HG03342 (cell line): Measurements from ENCODE around the gene NISCH.

Experiments used
- ATAC-seq: cut with Tn5 transposase; IDR thresholded peaks from one replicate; pipeline ENCODE4 v1.9.1; 2021; ENCODE audit warnings: mild to moderate bottlenecking, moderate library complexity; ENCODE audit not compliant: unreplicated experiment

Gene NISCH

DNA sequence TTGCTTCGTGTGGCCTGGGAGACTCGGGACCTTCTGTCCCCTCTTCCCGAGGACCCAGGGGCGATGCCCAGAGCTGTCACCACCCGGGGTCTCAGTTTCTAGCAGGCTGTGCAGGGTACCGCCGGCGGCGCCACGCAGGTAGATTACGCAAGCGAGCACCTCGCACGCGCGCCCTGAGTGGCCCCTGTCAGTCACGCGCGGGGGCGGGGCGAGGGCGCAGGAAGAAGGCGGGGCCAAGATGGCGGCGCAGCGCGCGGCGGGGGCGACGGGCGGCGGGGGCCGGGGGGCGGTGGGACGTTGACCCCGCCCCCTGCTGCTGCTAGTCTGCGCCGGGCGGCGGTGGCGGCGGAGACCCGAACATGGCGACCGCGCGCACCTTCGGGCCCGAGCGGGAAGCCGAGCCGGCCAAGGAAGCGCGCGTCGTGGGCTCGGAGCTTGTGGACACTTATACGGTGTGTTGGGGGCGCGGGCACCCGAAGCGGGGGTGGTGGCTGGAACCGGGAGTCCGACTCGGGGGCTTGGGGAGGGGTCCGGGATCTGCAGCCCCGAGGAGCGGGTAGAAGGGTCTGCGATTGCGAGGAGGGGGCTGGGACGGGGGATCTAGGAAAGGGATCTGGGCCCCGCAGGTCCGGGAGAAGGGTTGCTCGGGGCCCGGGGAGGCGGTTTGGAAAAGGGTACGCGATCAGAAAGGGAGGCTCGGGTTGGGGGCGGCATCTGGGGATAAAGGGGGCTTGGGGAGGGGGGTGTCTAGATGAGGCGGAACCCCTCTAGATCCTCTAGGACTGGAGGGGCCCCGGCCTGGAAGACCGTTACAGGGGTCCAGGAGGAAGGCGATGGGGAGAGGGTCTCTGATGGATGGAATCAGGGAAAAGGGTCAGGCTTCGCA is at the start of gene NISCH:
NISCH (plus strand) TSS at position 322 of the 886 bp plus-strand sequence; CDS start at position 360, 38 bp downstream.
- ATAC-seq: peak; percentile 81

DNA sequence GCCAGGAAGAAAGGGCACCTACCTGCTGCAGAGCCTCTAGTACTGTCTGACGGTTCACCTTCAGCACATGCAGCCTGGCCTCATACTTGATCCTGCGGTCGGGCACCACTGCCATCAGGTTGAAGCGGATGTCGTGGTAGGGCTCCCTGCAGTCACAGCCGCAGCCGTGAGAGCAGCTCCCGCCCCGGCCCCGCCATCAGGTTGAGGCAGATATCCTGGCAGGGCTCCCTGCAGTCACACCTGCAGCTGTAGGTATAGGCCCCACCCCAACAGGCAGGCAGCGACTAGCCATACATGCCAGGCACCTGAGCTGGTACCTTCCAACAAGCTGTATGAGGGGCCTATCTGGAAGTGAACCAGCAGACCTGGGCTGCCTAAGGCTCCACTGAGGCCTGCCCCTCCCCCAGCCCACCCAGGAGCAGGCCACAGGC is 49.2 kb upstream of the NISCH start:
- no peak for ATAC-seq

DNA sequence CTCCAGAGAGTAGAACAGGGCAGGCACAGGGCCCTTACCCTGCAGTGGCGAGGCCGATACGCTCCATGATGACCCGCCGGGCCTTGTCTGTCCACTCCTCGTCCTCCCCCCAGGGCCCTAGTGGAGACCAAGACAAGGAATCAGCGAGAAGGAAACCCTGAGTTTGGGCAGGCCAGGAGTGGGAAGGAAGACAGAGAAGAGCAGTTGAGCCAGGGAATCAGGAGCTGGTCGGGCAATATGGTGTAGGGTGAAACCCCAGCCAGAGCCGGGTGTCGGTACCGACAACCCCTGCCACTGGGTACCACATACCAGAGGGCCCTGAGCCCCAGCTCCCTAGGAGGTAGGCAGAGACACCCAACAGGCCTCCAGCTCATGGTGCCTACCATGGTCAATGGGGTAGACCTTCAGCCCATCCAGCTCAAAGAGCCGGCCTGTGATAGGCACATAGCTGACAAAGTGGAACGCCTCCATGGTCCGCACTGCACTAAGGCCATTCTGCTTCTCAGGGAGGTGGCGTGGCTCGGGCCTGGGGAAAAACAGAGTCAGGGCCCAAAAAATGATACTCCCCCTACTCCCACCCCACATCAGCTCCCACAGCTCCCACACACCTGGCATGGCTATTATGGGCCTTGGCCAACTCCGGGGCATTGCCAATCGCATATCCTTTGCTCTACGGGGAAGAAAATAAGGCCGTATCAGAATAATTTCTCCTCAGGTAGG is 48.5 kb upstream of the NISCH start:
- no peak for ATAC-seq

DNA sequence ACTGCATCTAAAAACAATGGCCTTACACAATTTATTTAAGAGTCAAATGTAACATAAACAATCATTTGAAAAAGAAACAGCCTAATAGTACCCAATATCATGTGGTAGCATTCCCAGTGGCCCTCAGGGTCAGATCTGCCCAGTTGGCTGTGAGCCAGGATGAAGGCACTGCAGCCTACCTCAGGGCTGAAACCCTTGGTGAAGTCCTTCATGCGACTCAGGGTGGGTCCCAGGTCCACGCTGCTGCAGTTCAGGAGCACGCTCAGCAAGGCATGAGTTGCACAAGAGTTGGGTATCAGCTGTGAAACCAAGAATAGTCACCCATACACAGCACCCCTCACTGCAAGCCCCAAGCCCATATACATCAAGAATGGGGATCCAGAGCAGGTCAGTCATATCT is 47.6 kb upstream of the NISCH start:
- no peak for ATAC-seq

DNA sequence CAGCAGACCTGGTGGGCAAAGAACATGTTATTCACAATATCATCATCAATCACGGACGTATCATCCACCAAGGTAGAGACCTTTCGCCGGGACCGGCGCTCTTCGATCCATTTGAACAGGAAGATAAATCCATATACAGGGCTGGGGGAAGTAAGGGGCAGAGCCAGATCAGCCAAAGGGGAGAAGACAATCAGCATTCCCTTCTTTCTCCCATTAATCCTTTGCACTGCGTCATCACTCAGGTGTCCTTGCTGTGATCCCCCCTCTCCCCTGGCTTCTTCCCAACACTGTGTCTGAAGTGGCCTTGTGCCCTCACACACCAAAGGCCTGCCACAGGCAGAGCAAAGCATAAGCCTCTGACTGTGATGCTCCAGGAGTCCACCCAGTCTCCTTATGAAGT is 46.9 kb upstream of the NISCH start:
- ATAC-seq: no peak

DNA sequence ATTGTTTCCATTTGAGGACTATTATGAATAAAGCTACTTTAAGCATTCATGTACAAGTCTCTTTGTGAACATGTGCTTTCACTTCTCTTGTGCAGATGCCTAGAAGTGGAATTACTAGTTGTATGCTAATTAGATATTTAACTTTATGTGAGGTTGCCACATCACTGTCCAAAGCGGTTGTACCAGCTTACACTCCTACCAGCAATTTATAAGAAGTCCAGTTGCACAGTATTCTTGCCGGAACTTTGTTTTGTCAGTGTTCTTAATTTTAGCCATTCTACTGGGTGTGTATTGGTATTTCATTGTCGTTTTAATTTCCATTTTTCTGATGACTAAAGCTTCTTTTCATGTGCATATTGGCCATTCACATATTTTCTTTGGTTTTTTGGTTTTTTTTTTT is 39.6 kb upstream of the NISCH start:
- ATAC-seq: no peak

DNA sequence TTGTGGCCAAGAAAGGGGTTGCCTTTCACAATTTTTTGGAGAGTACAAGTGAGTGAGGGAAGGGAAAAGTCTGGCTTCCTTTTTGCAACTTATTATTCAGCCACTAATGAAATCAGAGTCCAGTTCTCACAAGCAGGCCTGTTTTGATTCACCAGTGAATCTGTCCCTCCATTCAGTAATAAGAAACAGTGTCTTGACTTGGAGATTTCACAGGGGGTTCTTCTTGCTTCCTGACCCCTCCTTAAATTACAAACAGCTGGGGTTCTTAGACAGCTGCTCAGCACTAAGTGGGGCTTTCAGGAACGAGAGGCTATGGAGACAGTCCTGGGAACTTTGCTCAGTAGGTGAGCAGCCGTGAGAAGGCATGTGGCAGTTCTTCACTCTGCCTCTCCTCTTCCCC is 35.0 kb upstream of the NISCH start:
- ATAC-seq: no peak

DNA sequence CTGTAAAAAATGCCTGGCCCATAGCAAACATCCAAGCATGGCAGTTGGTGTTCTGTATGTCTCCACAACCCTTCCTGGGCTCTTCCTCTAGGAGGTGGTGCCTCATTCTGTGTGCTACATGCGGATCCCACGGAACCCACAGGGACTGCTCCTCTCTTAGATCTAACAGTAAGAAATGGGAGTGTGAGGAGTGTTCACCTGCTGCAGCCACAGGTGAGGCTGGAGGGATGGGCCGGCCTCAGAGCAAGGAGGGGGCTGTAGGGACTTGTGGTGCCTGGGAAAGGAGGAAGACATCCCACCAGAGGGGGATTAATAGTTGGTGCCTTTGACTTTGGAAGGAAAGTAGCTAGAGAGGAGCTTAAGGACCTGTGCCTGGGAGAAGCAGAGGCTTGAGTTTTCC is 32.7 kb upstream of the NISCH start:
- no peak for ATAC-seq

DNA sequence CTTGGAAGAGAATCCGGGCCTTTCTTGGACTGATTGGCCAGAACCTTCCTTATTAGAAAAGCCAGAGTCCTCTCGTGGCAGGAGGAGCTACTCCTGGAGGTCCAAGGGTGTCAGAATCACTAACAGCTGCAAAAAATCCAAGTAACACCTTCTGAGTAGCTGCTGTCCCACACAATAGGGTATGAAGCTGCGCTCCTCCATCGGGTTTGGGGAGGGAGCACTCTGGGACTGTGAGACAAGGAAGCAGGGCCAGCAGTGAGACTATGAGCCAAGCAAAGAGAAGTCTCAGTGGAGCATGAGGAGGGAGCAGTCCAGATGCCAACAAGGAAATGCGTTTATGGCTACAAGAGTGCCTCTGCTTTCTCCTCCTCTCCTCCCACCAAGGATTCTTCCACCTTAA is 32.2 kb upstream of the NISCH start:
- ATAC-seq: no peak

DNA sequence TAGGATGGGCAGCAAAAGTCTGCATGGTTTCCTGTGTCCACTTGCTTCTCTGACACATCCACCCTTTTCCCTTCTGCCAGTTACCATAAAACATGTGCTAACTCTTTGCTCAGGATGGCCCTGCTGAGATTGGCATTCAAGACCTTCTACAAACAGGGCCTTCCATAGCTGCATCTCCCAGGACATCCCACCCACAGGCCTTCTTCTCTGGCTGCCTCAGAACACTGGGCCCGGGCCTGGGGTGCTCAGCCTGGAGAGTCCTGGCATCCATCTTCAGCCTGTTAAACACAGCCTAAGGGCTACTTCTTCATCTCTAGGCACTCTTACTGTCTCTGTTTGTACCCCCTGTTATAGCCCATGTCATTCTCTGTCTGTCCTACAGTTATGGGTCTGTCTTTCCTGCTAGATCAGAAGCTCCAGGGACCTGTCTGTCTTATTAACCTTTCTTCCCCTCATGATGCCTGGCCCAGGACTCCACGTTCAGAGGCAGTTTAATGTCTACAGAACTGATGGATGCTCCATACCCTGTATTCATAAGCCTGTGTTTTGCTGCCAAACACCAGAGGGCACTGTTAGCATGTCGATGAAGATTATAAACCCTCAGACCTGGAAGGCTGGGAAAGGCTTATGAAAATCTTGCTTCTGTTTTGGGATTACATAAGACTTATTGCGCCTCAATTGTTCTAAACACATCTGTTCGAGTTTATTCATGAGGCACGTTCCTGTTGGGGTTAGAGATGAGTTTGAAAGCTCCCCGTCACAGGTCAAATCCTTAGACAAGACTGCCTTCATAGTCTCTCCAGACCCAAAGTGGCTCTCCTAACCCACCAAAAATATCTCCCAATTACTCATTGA is 27.0 kb upstream of the NISCH start:
- ATAC-seq: no peak

DNA sequence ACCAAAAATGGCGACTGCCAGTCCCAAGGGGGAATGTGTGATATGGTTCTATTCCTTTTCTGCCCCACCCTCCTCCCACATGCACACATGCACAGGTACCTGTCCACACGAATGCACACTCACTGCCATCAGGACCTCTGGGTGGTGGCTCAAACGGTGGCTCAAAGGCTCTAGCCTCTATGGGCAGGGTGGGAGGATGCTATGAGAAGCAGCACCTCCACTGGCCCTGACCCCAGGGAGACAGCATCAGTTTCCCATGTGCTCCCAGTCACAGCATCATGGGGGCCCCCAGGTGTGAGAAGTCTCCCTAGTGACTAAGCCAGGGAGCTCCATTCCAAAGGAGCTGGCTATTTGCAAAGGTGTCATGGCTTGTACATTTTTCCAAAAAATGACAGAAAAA is 26.4 kb upstream of the NISCH start:
- ATAC-seq: no peak

DNA sequence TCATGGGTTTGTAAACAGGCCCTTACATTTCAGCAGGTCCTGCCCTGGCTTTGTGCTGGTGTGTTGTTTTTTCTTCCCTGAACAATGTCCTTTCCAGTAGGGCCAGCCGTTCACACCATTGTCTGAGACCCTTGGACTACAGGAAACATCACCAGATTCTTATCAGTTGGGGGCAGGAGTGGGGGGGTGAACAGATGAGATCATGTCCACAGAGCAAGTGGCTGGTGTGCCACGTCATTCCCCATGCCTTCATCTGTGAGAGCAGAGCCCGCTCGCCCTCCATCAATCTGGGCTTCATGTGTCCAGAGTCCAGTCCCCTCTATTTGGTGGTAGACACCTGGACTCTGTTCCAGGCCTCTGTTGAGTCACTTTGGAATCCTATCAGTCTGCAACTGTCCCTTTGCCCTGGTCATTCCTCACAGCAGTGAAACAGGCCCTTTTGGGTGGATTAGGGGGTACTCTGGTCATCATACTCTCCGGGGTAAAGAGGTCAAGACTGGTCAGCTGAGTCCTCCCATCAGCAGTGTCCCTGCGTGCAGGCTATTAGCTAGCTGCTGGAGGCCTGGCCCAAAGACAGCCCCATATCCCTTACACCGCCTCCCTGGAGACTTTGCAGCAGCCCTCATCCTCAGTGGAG is 25.5 kb upstream of the NISCH start:
- ATAC-seq: no peak

DNA sequence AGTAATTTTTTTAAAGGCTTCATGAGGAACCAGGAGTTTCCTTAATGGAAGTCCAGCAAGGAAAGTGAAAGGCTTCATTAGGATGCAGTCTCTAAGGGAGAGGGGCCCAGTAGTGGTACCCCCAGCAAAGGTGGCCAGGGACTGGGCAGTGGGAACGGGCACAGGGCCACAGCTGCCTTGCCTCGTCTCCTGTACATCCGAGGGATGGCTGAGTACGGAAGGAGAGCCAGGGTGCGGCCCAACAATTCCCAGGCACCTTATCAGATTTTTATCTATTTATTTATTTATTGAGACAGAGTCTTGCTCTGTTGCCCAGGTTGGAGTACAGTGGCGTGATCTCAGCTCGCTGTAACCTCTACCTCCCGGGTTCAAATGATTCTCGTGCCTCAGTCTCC is 25.0 kb upstream of the NISCH start:
- ATAC-seq: no peak

DNA sequence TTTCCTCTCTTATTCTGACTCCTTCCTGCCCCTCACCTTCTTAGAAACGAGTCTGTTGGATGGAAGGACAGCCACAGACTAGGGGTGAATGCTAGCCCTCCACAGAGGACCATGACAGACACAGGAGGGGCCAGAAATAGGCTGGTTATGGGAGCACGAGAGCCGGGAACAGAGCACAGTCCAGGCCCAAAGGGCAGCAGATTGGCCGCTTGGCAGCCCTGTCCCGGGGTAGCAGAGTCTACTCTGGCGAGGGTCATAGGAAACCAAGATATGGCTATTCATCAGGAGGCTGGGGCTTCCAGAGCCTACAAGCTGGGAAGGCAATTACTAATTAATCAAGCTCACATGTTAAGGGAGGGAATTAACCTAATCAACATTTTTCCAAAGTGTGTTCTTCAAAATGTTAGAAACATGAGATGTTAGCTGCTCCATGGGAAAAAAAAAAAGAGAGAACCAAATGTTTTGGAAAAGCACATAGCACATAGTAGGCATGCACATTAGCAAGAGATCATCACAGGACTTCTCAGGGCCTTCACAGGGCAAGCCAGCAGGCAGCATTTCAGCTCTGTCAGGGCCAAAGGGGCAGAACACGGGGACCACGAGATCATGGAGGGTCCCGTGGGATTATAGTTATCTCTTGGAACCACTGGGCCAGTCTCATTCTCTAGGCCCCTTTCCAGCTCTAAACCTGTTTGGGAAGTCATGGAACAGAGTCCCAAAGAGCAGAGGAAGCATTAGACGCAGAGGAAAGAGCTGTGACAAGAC is 23.8 kb upstream of the NISCH start:
- no peak for ATAC-seq

DNA sequence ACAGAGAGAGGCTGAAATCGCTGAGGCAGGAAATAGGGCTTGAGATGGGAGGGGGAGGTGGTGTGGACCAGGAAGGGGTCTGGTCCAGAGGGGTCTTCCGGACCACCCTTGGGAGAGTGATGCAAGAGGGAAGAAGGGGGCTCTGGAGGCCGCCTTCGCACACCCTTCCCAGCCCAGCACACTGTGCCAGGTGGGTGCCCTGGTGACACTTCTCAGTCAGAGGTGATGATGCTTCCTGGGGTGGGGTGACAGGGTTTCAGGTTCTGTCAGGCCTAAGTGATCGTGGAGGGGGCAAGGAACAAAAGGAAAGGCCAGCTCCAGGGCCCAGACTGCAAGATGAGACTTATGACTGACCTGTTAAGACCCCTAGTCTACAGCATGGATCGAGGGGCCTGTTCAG is 23.2 kb upstream of the NISCH start:
- no peak for ATAC-seq

DNA sequence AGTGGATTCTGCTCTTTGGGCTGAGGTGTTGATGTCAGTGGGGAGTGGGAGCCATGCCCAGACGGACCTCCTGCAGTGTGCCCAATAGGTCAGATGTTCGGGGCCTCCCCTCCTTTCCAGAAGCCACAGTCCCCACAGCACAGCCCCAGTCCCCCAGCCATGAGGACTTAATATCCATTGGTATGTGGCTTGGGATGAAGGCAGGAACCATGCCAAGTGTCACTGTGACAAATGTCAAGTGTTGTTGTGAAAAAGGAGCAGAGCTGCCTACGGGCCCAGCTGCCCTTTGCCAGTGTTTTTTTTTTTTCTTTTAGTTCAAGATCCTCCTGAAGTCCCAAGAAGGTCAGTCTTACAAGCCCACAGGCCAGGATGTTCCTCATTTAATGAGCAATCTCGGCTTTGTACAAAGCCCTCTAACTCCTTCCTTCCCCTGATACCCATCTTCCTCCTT is 22.7 kb upstream of the NISCH start:
- ATAC-seq: no peak

DNA sequence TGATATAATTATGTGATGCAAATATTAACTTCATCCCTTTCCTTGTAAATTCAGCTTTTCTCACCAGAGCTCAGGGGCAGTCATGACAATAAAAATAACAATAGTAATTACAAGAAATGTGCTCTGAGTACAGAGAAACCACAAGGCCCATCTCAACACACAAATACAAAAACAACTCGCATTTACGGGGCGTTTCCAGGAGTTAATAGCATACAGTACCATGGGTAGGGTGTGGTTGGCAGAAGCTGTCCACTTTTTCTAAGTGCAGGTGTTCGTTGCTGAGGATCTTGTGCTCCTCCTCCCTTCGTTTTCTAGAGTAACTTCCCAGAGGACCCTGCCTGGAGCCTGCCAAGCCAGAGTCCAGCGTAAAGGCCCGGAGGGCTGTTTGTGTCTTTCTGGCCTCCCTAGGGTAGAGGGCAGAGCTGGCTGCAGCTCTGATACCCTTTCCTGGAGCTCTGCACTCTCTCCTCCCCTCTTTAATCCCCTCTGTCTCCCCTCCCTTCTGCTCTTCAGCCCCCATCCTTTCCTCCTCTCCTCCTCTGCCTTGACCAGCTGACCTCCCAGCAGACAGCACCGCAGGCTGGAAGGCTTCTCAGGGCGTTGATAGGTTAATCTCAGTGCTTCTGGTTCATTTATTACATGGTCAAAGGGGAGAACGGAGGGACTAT is 21.9 kb upstream of the NISCH start:
- ATAC-seq: no peak

DNA sequence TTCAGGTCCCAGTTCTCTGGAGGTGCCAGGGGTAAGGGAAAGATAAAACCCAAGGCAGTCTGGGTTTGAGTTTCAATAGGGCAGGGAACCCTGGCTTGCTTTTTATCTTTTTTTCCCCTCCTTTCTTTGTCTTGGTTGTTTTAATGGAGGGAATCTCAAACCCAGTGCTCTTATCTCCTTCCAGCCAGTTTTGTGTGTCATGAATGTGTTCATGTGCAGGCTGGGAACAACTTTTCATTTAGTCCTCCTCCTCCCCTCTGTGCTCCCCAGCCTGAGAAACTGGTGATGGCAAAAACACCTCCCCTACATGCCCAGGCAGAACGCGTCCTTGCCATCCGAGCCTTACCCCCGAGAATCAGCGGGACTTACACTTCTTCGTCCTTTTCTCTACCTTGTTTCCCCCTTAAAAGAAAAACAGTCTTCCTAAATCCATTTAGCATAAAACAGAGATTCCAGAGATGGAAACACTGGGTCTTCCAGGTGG is 21.4 kb upstream of the NISCH start:
- no peak for ATAC-seq

DNA sequence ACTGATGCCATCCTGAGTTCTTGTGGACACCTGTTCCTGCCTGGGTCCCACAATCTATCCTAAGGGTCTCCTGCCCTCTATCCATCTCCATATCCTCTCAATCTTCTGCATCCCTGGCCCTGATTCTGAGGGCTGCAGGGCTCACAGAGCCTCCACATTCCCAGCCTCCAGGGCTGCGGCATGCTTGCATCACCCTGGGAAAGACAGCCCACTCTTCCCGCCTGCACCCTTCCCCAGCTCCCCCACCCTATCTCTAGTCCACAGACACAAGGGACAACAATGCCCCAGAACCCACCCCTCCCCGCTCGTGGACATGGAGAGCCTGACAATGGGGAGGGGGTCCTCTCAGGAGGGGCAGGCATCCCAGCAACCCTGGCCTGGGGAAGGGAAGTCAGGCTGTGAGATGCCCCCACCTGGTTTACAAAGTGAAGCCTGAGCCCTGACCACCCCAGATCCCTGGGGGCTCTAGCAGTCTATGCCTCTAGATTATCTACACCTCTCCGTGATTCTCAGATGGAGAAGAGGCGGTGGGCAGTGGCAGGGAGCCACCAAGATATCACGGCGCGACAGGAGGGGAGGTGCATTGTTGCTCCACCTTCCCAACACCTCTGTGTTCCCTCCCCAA is 20.8 kb upstream of the NISCH start:
- ATAC-seq: no peak
